GM18870 (cell line): Measurements from ENCODE around the gene PPM1B.
"Not testable (repeated sequence)": the region's sequence is repeated elsewhere in the genome, so short reads cannot be mapped to it uniquely, and the experiment has no call there.

Experiments used
- ATAC-seq: cut with Tn5 transposase; IDR thresholded peaks from one replicate; pipeline ENCODE4 v1.9.1; 2021; ENCODE audit warnings: moderate library complexity; ENCODE audit not compliant: unreplicated experiment

Gene PPM1B

GRCh38 chr2:44246840-44247369, 78.2 kb downstream of the PPM1B start:
- no peak for ATAC-seq

DNA sequence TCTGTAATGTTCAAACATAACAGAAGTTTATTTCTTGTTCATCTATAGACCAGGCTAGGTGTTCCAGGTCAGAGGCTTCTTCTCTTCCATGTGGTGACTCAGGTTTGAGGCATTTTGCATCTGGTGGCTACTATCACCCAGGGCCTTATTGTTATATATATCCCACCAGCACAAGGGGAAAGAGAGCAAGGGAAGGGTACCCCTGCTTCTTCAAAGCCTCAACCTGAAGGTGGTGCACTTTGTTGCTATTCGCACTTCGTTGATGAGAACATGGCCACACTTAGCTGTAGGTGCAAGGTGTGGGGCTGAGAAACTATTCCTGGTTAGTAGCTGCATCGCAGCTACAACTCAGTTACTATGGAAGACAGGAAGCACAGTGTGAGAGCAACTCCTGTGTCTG, 79.2 kb downstream of the PPM1B start:
- ATAC-seq, result no peak

- ATAC-seq, result not testable (repeated sequence)
Observed at GRCh38 chr2:44249269-44249668, 80.6 kb downstream of the PPM1B start.

- ATAC-seq, result peak; percentile 82
Observed at GRCh38 chr2:44250376-44250775, 81.7 kb downstream of the PPM1B start.

DNA sequence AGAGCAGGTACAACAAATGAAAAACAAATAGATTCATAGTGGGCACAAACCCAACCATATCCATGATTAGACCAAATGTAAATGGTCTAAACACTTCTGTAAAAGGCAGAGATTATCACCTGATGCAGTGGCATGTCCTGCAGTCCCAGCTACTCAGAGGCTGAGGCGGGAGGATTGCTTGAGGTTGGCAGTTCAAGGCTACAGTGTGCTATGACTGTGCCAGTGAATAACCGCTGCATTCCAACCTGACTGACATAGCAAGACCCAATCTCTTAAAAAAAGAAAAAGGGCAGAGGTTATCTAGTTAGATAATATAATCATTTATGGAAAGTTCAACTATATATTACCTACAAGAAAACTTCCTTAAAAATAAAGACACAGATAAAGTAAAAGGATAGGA, 85.3 kb downstream of the PPM1B start:
- no peak for ATAC-seq

DNA sequence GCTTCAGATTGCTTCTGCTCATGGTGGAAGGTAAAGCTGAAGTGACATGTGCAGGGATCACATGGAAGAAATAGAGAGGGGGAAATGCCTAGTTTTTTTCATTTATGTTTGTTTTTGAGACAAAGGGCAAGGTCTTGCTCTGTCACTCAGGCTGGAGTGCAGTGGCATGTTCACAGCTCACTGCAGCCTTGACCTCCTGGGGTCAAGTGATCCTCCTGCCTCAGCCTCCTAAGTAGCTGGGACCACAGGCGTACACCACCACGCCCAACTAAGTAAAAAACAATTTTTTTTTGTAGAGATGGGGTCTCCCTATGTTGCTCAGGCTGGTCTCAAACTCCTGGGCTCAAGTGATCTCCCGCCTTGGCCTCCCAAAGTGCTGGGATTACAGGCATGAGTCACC, 87.0 kb downstream of the PPM1B start:
- ATAC-seq, result not testable (repeated sequence)

DNA sequence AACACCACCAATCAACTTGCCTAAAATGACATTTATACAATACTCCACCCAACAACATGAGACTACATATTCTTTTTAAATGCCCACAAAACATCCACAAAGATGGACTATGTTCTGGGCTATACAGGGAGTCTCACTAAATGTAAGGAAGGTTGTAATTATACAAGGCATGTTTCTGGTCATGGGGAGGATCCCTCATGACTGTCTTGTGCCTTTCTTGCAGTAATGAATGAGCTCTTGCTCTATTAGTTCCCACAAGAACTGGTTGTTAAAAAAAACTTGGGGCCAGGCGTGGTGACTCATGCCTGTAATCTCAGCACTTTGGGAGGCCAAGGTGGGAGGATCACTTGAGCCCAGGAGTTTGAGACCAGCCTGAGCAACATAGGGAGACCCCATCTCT, 89.1 kb downstream of the PPM1B start:
- not testable (repeated sequence) for ATAC-seq

GRCh38 chr2:44267269-44267795, 98.7 kb downstream of the PPM1B start:
- ATAC-seq, result no peak

DNA sequence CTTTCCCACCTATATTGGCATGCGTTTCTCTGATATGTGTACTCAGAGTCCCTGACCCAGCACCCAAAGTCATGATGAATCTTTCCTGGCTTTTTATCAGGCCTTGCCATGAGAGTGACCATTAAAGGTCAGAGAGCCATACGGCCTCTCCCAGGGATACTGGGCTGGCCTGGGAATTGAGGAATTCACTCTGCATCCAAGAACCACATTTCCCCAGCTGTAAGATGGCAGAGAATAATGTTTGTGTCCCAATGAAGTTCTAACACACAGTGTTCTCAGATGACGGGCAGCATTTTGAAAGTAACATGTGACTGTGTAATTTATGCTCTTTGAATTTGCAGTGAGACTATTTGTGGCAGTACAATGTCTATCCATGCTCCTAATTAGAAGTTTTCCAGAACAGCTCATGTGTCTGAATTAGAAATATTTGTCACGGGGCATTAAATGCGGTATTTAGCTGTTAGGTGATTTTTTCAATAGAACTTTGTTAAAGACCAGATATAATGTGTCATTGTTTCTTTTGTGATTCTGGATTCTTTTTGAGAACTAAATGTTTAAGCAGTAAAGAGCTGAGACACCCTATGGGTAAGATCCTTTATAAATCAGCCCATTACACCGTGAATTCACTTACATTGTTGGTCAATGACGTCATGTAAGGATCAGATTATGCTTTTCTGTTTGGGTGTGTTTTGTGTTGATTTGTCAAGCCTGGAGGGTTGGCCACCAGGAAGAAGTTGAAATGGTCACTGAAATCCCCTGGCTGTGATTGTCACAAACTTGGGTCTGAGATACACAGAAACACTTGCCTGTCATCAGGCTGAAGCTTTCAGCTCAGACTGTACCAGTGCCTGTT, 99.3 kb downstream of the PPM1B start:
- no peak for ATAC-seq

GRCh38 chr2:44269831-44270230, 101.2 kb downstream of the PPM1B start:
- no peak for ATAC-seq

DNA sequence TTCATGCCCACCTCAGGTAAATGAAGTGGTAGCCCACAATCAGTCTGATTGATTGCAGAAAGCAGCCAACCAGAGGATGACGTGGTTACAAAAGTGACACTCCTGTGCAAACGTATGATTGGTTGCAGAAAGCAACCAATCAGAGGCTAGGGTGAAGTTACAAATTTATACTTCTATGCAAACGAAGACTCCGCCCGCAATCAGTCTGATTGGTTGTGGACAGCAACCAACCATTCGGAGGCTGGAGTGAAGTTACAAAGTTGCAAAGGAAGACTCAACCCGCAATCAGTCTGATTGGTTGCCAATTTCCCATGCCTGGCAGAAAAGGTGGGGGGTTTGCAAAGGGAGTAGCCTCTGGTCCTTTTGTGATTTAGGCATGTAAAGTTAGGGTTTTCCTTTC, 102.6 kb downstream of the PPM1B start:
- ATAC-seq, result no peak

DNA sequence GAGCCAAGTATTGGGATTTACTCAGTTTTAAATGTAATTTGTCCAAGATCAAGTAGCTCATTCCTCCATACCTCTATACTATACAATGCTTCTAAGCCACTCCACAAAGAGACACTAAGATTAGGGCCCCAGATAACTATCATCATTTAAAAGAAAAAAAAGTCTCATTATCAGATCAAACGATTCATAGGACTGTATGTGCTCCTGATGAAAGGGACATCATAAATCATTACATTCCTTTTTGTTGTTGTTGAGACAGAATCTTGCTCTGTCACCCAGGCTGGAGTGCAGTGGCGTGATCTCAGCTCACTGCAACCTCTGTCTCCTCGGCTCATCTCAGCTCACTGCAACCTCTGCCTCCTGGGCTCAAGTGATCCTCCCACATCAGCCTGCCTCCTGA, 104.4 kb downstream of the PPM1B start:
- ATAC-seq, result no peak

GRCh38 chr2:44273596-44273995, 104.9 kb downstream of the PPM1B start:
- no peak for ATAC-seq

GRCh38 chr2:44275927-44276303, 107.2 kb downstream of the PPM1B start:
- ATAC-seq, result no peak

DNA sequence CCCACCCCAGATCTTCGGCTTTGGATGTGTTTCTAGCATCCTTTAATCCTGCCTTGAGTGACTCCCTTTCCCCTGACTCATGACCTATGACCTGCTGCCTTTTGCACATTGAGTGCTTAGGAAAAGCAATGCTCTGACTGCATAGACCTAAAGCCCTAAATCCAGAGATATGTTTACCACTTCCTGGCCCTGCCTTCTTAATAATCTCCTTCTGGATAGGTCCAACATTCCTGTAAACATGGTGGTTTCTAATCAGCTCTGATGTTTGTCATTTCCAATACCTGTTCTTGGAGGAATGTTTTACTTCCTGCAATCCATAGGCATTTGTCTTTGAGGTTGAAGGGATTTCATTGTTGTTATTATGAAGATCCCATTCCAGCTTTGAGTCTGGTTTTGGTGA, 108.9 kb downstream of the PPM1B start:
- ATAC-seq, result no peak

DNA sequence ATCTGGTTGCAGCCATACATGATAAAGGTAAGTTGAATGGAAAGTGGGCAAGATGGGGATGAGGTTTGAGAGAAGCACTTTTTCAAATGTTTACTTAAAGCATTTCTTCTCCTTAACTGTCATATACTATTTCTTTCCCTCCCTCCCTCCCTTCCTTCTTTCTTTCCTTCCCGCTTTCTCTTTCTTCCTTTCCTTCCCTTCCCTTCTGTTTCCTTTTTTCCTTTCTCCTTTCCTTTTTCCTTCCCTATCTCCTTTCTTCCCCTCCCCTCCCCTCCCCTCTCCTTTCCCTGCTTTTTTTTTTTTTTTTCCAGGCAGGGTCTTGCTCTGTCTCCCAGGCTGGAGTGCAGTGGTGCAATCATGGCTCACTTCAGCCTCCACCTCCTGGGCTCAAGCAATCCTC, 112.2 kb downstream of the PPM1B start:
- no peak for ATAC-seq
